ENCODE measurements around the gene ATG5.
A peak's percentile ranks its signal among the peaks of the same experiment; 100 is the strongest.
"Not testable (repeated sequence)": the region's sequence is repeated elsewhere in the genome, so short reads cannot be mapped to it uniquely, and the experiment has no call there.

ATG5 gene

DNA sequence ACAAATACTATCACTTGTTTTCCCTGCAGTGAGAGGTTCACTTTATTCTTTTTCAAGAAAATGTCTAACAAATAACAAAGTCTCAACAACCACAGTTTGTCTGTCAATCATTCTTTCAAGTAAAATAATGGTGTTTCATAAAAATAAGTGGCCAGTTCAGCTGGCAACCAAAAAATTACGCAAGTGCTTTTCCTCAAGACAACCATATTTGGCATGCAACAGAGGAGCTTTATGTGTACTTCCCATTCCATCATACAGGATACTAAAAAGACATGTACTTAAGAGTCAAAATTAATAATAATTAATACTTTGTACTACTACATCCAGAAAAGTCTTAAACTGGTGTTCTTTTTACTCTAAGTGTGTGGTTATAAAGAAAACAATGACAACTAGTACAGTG, 34.6 kb downstream of the ATG5 start:
- peak in 1 of 2 experiments; percentile 8 for DNase-seq
- TF ChIP-seq GATA1 (IDR thresholded peaks at IDR 0.05; ENCODE audit: low read depth, low read length), result no peak
- TF ChIP-seq POLR2A (IDR thresholded peaks at IDR 0.05; ENCODE audit: low read length), result no peak

DNA sequence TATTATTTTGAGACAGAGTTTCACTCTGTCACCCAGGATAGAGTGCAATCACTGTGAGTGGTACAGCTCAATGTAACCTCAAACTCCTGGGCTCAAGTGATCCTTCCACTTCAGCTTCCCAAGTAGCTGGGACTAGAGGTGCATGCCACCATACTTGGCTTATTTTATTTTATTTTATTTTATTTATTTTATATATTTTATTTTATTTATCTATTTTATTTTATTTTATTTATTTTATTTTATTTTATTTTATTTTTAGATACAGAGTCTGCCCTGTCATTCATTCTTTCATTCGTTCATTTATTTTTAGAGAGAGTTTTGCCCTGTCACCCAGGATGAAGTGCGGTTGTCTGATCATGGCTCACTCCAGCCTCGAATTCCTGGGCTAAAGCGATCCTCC, 35.5 kb downstream of the ATG5 start:
- no peak for DNase-seq
- TF ChIP-seq POLR2A (IDR thresholded peaks at IDR 0.05; ENCODE audit: low read length), result no peak
- TF ChIP-seq GATA1 (IDR thresholded peaks at IDR 0.05; ENCODE audit: low read depth, low read length), result no peak

DNA sequence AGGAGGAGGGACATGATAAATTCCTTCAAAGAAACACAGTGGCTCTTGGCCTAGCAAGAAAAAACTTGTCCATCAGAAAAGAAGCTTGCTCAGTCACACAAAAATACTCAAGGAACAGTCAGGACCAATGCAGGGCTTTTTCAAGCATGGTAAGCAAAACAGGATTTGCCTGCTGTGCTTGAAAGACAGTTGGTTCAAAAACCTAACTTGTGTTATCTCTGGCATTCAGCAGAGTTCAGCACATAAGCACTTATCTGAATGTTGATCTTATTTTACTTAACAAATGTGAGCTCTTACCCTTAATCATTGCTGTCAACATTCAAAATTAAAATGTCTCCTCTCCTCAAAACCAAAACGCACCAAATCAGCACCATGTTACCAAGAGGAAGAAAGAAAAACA, 38.3 kb downstream of the ATG5 start:
- peak; percentile 13 to 46 for DNase-seq
- TF ChIP-seq POLR2A (IDR thresholded peaks at IDR 0.05; ENCODE audit: low read length), result no peak
- no peak for TF ChIP-seq GATA1 (IDR thresholded peaks at IDR 0.05; ENCODE audit: low read depth, low read length)

DNA sequence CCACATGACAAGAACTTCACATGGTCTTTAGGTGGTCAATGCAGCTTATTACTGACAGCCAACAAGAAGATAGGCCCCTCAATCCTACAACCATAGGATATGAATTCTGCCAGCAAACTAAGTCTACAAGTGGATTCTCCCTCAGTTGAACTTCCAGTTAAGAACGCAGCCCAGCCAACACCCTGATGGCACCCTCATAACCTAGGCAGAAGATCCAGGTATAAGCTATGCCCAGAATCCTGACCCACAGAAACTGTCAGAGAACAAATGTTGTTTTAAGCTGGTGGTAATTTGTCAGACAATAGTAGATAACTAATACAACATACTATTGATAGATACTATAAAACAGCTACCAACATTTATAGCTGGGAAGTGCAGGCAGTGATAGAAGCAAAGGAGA, 38.8 kb downstream of the ATG5 start:
- DNase-seq, result no peak
- TF ChIP-seq POLR2A (IDR thresholded peaks at IDR 0.05; ENCODE audit: low read length) (no peak), GATA1 (IDR thresholded peaks at IDR 0.05; ENCODE audit: low read depth, low read length) (no peak)

DNA sequence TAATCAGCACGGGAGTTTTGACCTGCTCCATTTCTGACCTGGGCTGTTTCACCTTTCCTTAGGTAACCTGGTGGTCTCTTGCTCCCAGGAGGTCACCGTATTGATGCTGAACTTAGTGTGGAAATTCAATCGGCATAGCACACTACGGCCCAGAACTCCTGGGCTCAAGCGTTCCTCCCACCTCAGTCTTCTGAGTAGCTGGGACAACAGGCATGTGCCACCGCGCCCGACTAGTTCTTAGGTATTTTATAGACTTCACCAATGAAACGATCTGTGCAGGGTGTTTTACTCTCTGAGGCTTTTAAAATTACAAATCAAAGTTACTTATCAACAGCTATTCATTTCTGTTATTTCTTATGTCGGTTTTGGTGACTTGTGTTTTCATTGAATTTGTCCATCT, 42.1 kb downstream of the ATG5 start:
- TF ChIP-seq GATA1 (IDR thresholded peaks at IDR 0.05; ENCODE audit: low read depth, low read length), result no peak
- no peak for TF ChIP-seq POLR2A (IDR thresholded peaks at IDR 0.05; ENCODE audit: low read length)
- no peak for DNase-seq

DNA sequence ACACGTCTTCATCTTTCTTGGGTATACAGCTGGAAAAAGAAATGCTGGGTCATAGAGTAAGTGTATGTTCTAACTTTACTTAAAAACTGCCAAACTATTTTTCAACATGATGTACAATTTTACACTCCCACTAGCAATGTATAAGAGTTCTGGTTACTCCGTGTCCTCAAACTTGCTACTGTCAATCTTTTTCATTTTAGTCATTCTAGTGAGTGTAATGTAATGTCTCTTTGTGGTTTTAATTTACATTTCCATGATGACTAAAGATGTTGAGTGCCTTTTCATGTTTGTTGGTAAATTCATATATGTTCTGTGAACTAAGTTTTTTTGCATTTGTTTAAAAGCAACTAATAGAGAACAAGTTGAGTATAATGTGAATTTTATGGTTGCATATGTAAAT, 43.9 kb downstream of the ATG5 start:
- TF ChIP-seq POLR2A (IDR thresholded peaks at IDR 0.05; ENCODE audit: low read length), result no peak
- no peak for TF ChIP-seq GATA1 (IDR thresholded peaks at IDR 0.05; ENCODE audit: low read depth, low read length)
- DNase-seq, result no peak

DNA sequence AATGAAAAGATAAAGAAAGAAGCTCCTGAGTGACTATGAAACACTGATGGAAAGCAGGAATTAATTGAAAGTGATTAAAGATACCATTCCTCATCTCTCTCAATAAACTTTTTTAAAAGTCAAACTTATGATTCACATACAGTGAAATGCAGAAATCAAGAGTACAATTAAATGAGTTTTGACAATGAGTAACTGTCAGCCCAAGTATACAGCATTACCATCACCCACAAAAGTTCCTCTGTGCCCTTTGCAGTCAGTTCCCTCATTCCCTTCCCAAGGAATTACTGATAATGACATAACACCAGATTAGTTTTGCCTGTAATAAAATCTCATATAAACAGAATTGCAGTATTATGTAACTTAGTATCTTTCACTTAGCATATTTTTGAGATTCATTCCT, 44.5 kb downstream of the ATG5 start:
- TF ChIP-seq GATA1 (IDR thresholded peaks at IDR 0.05; ENCODE audit: low read depth, low read length) (no peak), POLR2A (IDR thresholded peaks at IDR 0.05; ENCODE audit: low read length) (no peak)
- no peak for DNase-seq

DNA sequence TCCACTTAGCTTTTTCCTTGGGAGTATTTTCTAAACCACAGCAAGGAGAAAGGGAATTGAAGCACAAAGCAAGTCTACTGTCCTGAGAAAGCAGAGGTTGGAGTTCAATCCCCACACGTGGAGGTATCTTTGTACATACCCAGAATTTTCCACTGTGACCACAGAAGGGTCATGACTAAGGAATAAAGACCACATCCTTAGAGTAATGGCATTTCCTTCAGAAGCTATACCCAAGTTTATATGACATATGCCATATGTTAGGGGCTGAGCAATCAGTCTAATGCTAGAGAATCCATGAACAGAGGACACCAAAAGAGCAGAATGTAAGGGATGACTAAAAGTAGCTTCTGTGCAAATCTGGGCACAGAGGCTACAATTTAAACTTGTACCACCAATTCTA, 46.4 kb downstream of the ATG5 start:
- no peak for DNase-seq
- TF ChIP-seq POLR2A (IDR thresholded peaks at IDR 0.05; ENCODE audit: low read length) (no peak), GATA1 (IDR thresholded peaks at IDR 0.05; ENCODE audit: low read depth, low read length) (no peak)

DNA sequence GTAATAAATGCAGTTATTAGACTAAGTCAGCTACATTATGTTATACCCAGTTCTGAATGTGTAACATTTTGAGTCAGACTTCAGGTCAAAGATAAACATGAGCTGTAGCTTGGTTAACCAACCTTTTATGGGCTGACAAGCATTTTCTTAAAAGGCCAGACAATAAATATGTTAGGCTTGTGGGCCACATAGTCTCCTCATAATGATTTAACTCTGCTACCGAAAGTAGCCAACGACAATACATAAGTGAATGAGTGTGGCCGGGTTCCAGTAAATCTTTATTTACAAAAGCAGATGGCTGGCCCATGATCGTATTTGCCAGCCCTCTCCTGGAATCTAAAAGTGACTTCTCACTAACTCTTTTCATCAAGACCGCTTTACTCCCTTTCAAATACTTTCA, 49.9 kb downstream of the ATG5 start:
- no peak for DNase-seq
- TF ChIP-seq GATA1 (IDR thresholded peaks at IDR 0.05; ENCODE audit: low read depth, low read length) (no peak), POLR2A (IDR thresholded peaks at IDR 0.05; ENCODE audit: low read length) (no peak)

DNA sequence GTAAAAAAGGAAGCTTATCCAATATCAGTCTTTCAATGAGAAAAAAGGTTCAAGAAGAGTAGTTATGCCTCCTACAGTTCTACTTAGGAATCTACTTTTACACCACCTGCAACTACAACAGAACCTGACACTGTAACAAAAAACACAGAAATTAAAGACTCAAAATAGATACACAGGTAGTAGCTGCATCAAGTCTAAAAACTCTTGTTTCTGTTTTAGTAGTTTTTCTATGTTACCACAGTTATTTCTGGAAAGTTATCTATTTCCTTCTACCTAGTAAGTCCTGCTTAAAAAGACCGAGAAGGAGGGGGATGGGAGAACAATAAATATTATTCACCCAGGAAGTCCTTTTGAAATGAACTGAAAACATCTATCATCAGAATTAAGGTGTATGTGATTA, 52.5 kb downstream of the ATG5 start:
- no peak for DNase-seq
- TF ChIP-seq POLR2A (IDR thresholded peaks at IDR 0.05; ENCODE audit: low read length), result no peak
- TF ChIP-seq GATA1 (IDR thresholded peaks at IDR 0.05; ENCODE audit: low read depth, low read length), result no peak

DNA sequence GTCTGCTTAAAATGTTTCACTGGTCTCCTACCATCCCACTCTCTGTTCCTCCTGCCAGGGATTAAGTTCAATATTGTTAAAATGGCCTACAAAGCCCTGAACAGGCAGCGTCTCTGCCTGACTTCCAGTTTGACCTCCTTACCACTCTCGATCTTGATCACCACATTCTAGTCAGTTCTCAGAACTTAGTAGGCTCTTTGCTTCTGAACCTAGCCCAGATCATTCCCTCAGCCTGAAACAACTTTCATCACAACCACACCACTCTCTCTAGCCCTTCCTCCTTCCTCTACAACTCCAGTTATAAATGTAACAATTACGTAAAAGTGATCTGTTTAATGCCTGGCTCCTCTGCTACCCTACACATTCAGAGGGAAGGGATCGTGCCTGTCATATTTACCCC, 53.3 kb downstream of the ATG5 start:
- no peak for TF ChIP-seq POLR2A (IDR thresholded peaks at IDR 0.05; ENCODE audit: low read length)
- no peak for TF ChIP-seq GATA1 (IDR thresholded peaks at IDR 0.05; ENCODE audit: low read depth, low read length)
- DNase-seq, result no peak

DNA sequence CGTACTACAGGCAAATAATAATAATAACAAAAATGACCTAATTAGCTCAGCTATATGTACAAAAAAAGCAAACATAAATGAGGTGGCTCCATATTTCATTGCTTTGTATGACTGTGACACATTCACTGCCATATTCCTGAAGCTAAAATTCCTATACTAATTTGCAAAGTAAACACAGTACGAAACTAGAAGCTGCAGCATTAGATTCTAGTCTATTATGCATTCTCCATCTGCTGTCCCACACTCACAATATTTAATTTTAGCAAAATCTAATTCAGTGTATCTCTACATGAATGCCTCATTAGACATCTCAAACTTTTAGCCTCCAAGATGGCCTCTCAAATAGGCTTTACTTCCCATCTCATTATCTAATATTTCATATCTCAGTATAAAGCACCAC, 55.1 kb downstream of the ATG5 start:
- DNase-seq, result no peak
- TF ChIP-seq GATA1 (IDR thresholded peaks at IDR 0.05; ENCODE audit: low read depth, low read length), result no peak
- no peak for TF ChIP-seq POLR2A (IDR thresholded peaks at IDR 0.05; ENCODE audit: low read length)

DNA sequence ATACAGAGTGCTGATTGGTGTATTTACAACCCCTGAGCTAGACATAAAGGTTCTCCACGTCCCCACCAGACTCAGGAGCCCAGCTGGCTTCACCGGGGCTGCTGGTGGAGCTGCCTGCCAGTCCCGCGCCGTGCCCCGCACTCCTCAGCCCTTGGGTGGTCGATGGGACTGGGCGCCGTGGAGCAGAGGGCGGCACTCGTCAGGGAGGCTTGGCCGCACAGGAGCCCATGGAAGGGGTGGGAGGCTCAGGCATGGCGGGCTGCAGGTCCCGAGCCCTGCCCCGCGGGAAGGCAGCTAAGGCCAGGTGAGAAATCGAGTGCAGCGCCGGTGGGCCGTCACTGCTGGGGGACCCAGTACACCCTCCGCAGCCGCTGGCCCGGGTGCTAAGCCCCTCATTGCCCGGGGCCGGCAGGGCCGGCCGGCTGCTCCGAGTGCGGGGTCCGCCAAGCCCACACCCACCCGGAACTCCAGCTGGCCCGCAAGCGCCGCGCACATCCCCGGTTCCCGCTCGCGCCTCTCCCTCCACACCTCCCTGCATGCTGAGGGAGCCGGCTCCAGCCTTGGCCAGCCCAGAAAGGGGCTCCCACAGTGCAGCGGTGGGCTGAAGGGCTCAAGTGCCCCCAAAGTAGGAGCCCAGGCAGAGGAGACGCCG, 56.2 kb downstream of the ATG5 start:
- not testable (repeated sequence) for DNase-seq

DNA sequence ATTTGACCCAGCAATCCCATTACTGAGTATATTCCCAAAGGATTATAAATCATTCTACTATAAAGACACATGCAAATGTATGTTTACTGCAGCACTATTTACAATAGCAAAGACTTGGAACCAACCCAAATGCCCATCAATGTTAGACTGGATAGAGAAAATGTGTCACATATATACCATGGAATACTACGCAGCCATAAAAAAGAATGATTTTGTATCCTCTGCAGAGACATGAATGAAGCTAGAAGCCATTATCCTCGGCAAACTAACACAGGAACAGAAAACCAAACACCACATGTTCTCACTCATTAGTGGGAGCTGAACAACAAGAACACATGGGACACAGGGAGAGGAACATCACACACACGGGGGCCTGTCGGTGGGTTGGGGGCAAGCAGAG, 57.1 kb downstream of the ATG5 start:
- not testable (repeated sequence) for DNase-seq

DNA sequence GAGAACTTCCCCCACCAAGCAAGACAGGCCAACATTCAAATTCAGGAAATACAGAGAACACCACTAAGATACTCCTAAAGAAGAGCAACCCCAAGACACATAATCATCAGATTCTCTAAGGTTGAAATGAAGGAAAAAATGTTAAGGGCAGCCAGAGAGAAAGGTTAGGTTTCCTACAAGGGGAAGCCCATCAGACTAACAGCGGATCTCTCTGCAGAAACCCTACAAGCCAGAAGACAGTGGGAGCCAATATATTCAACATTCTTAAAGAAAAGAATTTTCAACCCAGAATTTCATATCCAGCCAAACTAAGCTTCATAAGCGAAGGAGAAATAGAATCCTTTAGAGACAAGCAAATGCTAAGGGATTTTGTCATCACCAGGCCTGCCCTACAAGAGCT, 61.1 kb downstream of the ATG5 start:
- DNase-seq, result not testable (repeated sequence)

DNA sequence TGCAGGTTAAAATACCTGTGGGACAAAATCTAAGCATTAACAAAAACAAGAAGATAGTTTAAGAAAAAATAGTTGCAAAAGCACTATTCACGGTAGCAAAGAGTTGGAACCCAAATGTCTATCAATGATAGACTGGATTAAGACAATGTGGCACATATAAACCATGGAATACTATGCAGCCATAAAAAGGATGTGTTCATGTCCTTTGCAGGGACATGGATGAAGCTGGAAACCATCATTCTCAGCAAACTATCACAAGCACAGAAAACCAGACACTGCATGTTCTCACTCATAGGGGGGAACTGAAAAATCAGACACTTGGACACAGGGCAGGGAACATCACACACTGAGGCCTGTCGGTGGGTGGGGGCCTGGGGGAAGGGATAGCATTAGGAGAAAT, 65.8 kb downstream of the ATG5 start:
- DNase-seq, result not testable (repeated sequence)
